ENCODE data around the gene TRERF1.

GRCh38 chr6:42344756-42345155, 107.0 kb downstream of the TRERF1 start:
- no peak for TF ChIP-seq CTCF (IDR thresholded peaks at IDR 0.05; ENCODE audit: low read length)
- no peak for TF ChIP-seq EZH2phosphoT487 (IDR thresholded peaks at IDR 0.05; ENCODE audit: low read length)
- TF ChIP-seq EZH2 (optimal IDR thresholded peaks at IDR 0.05; ENCODE audit: low read depth, low read length): no peak

Measured in MM.1S (cell line).